ENCODE results near the gene TH.

GRCh38 chr11:2136952-2137201 is 34.7 kb downstream of the TH start:
- no peak for TF ChIP-seq YY1 (IDR thresholded peaks at IDR 0.05; ENCODE audit: insufficient read depth, insufficient read length)
- TF ChIP-seq ZNF274 (IDR thresholded peaks at IDR 0.05; ENCODE audit: low read depth, low read length), result no peak
